ENCODE data around the gene NSRP1.
"Not testable (repeated sequence)": the region's sequence is repeated elsewhere in the genome, so short reads cannot be mapped to it uniquely, and the experiment has no call there.

Gene NSRP1, protein sequence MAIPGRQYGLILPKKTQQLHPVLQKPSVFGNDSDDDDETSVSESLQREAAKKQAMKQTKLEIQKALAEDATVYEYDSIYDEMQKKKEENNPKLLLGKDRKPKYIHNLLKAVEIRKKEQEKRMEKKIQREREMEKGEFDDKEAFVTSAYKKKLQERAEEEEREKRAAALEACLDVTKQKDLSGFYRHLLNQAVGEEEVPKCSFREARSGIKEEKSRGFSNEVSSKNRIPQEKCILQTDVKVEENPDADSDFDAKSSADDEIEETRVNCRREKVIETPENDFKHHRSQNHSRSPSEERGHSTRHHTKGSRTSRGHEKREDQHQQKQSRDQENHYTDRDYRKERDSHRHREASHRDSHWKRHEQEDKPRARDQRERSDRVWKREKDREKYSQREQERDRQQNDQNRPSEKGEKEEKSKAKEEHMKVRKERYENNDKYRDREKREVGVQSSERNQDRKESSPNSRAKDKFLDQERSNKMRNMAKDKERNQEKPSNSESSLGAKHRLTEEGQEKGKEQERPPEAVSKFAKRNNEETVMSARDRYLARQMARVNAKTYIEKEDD

GRCh38 chr17:30116661-30117551 lies at the start of gene NSRP1:
TSS of gene NSRP1 (plus strand) at chr17:30116816. CDS start at chr17:30116844, 28 bp downstream.
- DNase-seq (ENCODE audit: low read depth), result peak; percentile 90

GRCh38 chr17:30068465-30068864 lies 48.2 kb upstream of the NSRP1 start:
- no peak for DNase-seq (ENCODE audit: low read depth)

DNA sequence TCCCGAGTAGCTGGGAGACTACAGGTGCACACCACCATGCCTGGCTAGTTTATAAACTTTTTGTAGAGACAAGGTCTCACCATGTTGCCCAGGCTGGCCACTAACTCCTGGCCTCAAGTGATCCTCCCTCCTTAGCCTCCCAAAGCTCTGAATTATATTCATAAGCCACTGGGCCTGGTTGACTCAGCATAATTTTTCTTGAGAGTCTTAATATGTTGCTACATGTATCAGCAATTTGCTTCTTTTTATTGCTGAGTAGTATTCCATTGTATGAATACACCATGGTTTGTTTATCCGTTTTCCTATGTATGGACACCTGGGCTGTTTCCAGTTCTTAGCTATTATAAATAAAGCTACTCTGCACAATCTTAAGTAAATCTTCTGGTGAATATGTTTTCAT lies 42.4 kb upstream of the NSRP1 start:
- DNase-seq (ENCODE audit: low read depth), result no peak

DNA sequence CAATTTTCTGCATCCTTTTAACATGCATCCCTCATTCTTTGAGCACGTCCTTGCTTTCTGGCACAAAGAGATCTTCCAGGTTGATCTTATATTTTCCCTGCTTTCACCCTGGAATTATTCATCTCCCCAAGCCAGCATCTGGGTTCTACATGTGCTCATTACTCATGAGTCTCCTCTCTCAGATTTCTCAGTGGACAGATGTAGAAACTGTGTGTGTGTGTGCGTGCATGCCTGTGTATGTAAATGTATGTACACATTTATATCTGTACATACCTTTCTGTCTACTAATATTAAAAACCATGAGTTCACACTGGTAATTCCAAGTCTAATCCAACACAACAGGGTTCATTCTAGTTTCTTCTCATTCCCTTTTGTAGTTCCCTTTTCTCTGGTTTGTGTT lies 41.9 kb upstream of the NSRP1 start:
- no peak for DNase-seq (ENCODE audit: low read depth)

- DNase-seq (ENCODE audit: low read depth), result no peak
Observed at GRCh38 chr17:30082773-30083172, 33.8 kb upstream of the NSRP1 start.

DNA sequence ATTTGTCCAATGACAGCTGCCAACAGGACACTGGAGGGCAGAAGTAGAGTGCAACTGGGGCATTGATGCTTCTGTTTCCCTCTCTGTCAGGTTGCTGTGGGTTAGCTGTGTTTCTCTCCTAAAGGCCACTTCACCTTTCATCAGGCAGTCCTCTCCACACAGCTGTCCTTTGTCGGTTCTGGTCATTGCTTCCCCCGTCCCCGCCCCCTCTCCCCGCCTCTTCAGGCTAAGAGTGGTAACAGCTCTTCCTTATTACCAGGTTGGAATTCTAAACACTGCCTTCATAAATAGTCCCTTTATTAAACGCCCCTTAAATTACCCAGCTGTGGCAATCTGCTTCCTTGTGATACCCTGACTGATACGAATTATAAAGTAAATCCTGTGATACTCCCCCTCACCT lies 31.8 kb upstream of the NSRP1 start:
- DNase-seq (ENCODE audit: low read depth), result no peak

- DNase-seq (ENCODE audit: low read depth), result no peak
Observed at GRCh38 chr17:30086896-30087295, 29.7 kb upstream of the NSRP1 start.

- DNase-seq (ENCODE audit: low read depth), result not testable (repeated sequence)
Observed at GRCh38 chr17:30087431-30087830, 29.2 kb upstream of the NSRP1 start.

- DNase-seq (ENCODE audit: low read depth), result no peak
Observed at GRCh38 chr17:30091121-30091670, 25.4 kb upstream of the NSRP1 start.

- no peak for DNase-seq (ENCODE audit: low read depth)
Observed at GRCh38 chr17:30091771-30092170, 24.8 kb upstream of the NSRP1 start.

- DNase-seq (ENCODE audit: low read depth), result no peak
Observed at GRCh38 chr17:30092886-30093285, 23.7 kb upstream of the NSRP1 start.

- DNase-seq (ENCODE audit: low read depth), result peak; percentile 9
Observed at GRCh38 chr17:30093463-30094147, 23.0 kb upstream of the NSRP1 start.

- no peak for DNase-seq (ENCODE audit: low read depth)
Observed at GRCh38 chr17:30095507-30096244, 20.9 kb upstream of the NSRP1 start.

GRCh38 chr17:30101686-30102390 lies 14.8 kb upstream of the NSRP1 start:
- no peak for DNase-seq (ENCODE audit: low read depth)

DNA sequence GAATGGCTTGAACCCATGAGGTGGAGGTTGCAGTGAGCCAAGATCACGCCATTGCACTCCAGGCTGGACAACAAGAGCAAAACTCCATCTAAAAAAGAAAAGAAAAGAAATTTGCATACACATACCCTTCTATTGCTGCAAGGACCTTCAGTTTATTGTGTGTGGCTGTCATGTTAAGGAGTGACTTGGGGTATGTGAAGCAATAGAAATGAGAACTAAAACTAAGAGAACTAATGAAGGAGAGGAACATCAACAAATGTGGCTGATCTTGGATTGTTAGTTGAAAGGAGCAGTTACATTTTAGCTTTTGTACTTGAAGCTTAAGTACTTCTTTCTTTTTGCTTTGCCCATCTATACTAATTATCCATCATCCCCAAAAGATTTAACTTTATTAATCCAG lies 12.7 kb upstream of the NSRP1 start:
- DNase-seq (ENCODE audit: low read depth), result no peak

DNA sequence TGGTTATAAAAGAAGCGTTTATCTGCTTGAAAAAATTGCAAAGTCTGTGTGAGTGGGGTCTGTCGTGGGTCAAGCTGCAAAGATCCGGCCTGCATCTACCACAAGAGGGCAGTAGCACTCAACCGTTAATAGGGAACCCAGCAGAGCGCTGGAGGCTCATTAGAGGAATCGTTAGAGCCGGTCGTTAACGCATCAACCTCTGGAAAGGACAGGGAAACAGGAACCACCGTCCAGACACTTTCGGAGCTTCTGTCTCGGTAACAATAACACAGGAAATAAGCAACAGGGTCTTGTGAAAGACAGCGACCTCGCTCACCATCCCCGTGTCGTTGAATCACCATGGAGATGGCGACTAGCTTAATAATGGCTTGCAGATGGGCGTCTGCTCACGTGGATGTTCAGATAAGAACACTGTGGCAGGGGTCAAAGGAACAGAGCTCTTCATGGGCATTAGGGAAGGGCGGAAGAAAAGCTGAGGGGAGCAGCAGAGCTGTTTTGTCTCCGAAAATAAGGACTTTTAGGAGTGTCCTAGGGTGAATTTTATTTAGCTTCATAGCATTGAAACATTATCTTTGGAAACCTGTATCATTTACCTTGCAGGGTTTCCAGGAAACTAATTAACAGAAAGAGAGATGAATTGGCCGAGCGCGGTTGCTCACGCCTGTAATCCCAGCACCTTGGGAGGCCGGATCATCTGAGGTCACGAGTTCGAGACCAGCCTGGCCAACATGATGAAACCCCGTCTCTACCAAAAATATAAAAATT lies 11.9 kb upstream of the NSRP1 start:
- peak; percentile 59 for DNase-seq (ENCODE audit: low read depth)

DNA sequence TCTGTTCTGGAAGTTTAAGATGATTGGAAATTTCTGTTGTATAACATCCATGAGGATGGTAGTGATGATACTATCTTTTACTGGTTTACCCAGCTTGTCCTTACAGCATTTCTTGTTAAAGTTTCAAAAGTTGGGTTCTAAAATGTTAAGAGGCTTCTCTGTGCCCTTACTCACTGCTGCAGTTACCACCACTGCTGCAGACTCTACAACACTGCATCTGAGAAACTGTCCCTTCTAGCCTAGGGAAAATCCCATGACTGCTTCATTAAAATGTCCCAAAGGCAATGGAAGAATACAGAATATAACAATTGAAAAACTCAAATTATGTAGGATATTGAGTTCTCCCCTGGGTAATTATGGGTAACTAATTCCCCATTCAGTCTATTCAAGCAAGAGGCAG lies 3.8 kb upstream of the NSRP1 start:
- DNase-seq (ENCODE audit: low read depth), result no peak

DNA sequence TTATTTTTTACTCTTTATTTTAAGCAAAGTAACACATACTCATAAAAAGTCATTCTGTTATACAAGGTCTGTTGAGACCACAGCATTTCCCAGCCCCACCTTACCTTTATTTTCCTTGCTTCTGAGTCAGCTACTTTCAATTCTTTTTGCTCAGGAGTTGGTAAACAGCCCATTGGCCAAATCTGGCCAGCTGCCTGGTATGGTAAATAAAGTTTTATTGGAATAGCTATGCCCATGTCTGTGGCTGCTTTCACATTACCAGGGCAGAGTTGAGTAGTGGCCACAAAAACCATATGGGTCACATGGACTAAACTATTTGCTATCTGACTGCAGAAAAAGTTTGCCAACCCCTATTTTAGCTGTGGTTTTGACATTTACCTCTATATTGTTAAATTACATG lies 3.4 kb upstream of the NSRP1 start:
- no peak for DNase-seq (ENCODE audit: low read depth)

DNA sequence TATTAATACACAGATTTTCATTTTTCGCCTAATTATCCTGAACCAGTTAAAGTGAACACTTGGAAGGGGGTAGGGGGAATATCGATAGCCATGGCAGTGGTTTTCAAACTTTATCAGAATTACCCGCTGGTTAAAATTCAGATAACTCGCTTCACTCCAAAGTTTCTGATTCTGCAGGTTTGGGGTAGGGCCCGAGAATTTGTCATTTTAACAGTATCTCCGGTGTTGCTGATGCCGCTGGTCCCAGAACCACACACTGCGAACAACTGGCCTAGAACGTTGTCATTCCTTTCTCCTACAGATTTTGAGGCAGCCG lies 313 bp upstream of the NSRP1 start:
- no peak for DNase-seq (ENCODE audit: low read depth)

DNA sequence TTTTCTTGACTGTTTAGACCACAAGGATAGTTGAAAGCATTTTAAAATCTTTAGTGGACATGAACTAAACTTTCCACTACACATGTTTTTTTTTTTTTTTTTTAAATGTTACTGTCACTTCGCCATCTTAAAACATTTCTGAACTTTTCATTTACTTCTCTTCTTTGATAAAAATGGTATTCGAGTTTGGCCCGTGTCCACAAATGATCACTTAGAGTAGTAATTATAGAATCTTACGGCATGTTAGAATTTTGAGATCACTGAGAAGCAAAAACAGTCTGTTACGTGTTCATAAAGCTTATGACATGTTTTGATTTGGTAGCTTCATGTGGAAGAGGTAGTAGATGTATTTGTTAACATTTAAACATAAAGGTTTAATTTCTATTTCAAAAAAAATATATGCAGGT lies 1.1 kb downstream of the NSRP1 start:
- DNase-seq (ENCODE audit: low read depth), result no peak
